Neural progenitor cell (in vitro differentiated cells): Measurements from ENCODE around the gene EGFLAM.

Experiments used
- CTCF ChIP-seq: fragments of 200-600 bp; sonication (generic); IDR thresholded peaks from 2 replicates; pipeline ENCODE4 v1.5.1; 2017; ENCODE audit warnings: antibody characterized with exemption, mild to moderate bottlenecking
- EZH2 ChIP-seq: fragments of 200-600 bp; sonication (generic); IDR thresholded peaks from 2 replicates; pipeline ENCODE4 v1.6.1; 2017; ENCODE audit warnings: antibody characterized with exemption, mild to moderate bottlenecking, moderate library complexity

DNA sequence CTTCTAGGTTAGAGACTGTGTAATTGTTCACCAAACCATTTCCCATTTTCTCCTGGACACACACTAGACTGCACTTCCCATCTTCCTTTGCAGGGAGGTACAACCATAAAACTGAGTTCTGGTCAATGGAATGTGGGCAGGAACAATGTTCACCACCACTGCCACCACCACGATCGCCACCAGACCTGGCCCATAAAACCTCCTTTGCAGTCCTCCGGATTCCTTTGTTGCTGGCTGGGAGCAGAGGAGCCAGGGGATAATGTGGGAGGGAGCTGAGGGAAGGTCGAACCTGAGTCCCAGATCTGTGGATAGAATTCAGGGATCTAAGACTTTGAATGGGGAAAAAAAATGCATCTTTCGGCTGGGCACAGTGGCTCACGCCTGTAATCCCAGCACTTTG is 29.4 kb upstream of the EGFLAM start:
- TF ChIP-seq CTCF, result no peak
- no peak for TF ChIP-seq EZH2
